Stimulated activated CD8-positive, alpha-beta memory T cell treated with anti-CD3 and anti-CD28 coated beads, Interleukin-7, amount 100 ng/mL, for 1 hour (primary cell): ENCODE results near the gene RAB19.
"Not testable (repeated sequence)": the region's sequence is repeated elsewhere in the genome, so short reads cannot be mapped to it uniquely, and the experiment has no call there.

ENCODE experiments used
- DNase-seq, 2 donors: peaks; one replicate each; pipeline ENCODE4 v3.0.0-alpha.2; 2020; ENCODE audit warnings: low read depth in 2 of 2

Gene RAB19

DNA sequence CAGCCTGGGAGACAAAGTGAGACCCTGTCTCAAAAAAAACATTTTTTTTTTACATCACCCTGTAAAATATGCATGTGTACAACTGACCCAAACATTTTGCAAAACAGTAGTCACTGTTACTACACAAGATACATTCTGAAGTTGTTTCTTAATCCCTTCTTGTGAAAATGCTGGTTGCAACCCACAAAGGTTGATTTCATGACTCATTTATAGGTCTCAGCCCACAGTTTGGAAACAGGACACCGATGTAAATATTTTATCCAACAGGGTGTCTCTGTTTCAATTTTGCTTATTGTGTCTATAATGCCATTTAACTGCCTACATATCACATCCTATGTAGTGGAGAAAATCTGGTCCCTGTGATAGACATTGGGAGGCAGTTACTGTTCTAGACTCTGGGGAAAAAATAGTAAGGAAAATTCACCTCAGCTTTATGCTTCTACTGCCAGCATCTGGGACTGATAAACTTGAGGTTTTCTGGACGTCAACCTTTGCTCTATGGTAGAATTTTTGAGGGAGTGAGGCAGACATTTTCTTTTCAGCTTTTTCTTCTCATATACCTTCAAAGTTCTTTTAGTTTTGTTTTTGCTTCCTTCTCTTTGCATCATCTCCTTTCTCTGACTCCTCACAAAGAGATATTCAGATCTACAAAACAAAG lies 1.6 kb upstream of the RAB19 start:
- no peak for DNase-seq

- no peak for DNase-seq
Measured at GRCh38 chr7:140404565-140405065, 757 bp downstream of the RAB19 start.

DNA sequence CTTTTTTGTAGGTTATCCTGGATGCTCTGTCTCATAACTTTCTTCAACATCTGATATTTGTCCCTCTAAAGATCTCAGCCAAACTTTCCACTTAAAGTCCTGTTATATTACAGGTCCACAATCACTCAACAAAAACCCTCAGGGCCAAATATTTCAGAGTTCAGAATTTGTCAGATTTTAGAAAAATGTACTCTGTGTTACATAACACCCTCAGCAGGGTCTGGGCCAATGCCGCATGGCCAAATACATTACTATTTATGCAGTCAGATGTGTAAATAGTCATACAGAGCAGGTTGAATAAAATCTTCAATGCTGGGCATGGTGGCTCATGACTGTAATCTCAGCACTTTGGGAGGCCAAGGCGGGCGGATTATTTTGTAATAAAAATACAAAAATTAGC lies 11.5 kb downstream of the RAB19 start:
- DNase-seq = no peak

DNA sequence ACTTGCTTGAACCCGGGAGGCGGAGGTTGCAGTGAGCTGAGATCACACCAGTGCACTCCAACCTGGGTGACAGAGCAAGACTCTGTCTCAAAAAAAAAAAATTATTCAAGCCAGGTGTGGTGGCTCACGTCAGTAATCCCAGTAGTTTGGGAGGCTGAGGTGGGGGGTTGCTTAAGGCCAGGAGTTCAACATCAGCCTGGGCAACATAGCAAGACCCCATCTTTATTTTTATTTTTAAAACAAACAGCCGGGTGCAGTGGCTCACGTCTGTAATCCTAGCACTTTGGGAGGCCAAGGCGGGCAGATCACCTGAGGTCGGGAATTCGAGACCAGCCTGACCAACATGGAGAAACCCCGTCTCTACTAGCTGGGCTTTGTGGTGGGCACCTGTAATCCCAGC lies 12.0 kb downstream of the RAB19 start:
- not testable (repeated sequence) for DNase-seq

DNA sequence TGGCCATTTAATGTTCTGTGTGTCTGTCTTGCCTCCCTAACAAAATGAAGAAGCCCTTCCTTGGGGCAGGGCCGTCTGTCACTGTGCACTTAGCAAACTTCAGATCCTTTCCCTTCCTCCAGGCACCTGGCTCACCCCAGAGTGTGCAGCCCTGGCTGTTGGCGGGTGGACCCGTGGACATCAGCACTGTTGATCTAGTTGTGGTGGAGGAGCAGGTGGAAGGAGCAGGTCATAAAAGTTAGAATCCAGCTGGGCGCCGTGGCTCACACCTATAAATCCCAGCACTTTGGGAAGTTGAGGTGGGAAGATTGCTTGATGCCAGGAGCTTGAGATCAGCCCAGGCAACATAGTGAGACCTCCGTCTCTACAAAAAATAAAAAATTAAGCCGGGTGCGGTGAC lies 12.7 kb downstream of the RAB19 start:
- DNase-seq = no peak

DNA sequence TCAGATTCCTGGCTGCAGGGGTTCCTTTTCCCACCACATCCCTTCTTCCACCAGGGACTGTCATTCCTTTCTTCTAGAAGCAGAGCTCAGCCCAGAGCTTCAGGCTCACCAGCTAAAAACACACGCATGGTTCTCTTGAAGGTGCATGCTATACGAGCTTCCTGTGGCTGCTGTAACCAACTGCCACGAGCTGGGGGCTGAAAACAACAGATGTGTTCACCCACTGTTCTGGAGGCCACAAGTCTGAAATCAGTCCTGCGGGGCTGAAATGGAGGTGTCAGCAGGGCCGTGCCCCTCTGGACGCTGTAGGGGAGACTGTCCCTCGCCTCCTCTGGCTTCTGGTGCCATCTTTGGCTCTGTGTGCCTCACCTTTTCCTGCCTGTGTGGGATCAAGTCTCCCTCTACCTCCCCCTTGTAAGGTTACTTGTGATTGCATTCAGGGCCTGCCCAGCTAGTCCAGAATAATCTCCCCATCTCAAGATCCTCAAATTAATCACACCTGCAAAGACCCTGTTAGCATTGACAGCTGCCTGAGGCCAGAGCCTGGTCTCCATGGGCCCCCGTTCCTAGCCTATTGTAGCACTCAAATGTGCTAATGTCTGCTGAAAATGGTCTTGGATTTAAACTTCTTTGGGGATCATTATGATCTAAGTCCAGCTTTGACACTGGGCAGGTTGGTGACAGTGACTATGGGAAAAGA lies 13.7 kb downstream of the RAB19 start:
- DNase-seq = no peak

GRCh38 chr7:140418156-140418472 lies 14.3 kb downstream of the RAB19 start:
- DNase-seq = not testable (repeated sequence)

- no peak for DNase-seq
Measured at GRCh38 chr7:140418653-140419052, 14.8 kb downstream of the RAB19 start.

DNA sequence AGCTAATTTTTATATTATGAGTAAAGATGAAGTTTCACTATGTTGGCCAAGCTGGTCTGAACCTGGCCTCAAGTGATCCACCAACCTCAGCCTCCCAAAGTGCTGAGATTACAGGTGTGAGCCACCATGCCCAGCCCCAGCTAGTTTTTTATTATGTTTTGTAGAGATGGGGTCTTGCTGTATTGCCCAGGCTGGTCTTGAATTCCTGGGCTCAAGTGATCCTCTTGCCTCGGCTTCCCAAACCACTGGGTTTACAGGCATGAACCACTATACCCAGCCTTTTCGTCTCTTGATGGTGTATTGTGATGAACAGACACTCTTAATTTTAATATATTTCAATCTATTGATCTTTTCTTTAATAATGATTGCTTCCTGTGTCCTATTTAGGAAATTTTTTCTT lies 17.7 kb downstream of the RAB19 start:
- DNase-seq = no peak

- DNase-seq = no peak
Measured at GRCh38 chr7:140423501-140423900, 19.6 kb downstream of the RAB19 start.

GRCh38 chr7:140425718-140426117 lies 21.9 kb downstream of the RAB19 start:
- no peak for DNase-seq

DNA sequence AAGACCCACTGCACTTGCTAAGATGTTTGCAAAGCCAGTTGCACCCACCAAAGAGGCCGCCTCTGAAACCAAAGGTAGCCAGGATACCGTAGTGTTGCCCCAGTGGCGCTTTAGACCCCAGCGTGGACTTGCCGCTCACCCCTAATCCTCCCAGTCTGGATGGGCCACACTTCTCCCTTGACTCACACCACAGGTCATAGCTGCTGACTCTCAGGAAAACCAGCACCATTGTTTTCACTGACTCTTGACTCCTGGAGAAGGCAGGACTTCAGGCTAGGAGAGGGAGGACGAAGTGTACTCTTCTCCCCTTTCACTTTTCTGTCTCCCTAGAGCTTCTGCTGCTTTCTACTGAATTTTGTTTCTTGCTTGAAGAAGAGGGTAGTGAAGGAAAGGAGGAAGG lies 22.3 kb downstream of the RAB19 start:
- no peak for DNase-seq

GRCh38 chr7:140433396-140433795 lies 29.5 kb downstream of the RAB19 start:
- no peak for DNase-seq

- DNase-seq = no peak
Measured at GRCh38 chr7:140435252-140435895, 31.5 kb downstream of the RAB19 start.

GRCh38 chr7:140439359-140439758 lies 35.5 kb downstream of the RAB19 start:
- DNase-seq = no peak

- no peak for DNase-seq
Measured at GRCh38 chr7:140440593-140440992, 36.7 kb downstream of the RAB19 start.

DNA sequence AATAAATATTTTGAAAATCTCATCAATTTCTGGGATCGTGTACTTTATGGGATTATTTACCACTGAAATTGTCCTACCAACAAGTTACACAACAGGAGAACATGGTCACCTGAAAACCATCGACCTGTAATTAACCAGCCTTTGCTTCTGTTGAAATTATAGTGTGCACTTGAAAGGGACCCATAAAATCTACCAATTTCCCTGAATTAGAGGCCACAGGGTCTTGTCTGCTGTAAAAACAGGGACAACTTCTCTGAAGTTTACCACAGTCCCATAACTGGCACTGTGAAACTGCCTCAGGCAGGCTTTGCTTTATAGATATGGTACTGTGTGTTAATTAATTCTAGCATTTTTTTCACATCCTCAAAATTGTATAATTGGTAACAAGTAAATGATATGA lies 37.7 kb downstream of the RAB19 start:
- no peak for DNase-seq

GRCh38 chr7:140446467-140446866 lies 42.6 kb downstream of the RAB19 start:
- DNase-seq = no peak

DNA sequence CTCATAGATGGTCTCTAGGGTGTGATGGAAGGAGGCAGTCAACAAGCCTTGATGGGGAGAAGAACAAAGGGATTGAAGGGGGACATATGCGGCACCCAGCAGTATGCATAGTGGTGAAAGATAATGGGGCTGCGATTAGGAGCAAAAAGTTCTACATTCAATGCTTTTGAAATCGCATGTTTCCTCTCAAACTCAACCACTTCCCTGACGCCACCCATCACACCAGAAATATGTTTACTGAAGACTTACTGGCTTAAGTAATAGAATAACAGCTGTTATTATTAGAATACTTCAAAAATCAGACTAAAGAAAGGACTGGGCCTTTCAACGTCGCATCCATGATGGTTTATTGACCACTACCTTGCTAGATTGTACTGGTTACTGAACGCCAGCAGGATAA lies 44.0 kb downstream of the RAB19 start:
- no peak for DNase-seq

GRCh38 chr7:140448781-140449480 lies 45.1 kb downstream of the RAB19 start:
- no peak for DNase-seq

DNA sequence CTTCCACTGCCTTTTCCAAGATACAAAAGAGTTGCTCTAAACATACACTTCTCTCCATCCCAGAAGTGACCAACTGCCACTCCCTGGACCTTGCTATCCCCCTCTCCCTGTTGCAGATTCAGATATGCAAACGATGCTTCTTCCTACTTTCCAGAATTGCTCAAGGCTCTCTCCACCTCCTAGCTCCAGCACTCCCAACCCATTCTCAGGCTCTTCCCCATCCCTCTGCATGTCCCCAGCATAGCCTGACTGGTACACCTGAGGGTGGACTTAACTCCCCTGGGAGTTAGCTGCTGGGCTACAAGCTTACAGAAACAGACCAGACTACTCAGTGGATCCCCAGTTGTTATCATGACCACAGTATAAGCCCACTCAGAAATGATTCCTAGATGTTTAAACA lies 47.9 kb downstream of the RAB19 start:
- no peak for DNase-seq

DNA sequence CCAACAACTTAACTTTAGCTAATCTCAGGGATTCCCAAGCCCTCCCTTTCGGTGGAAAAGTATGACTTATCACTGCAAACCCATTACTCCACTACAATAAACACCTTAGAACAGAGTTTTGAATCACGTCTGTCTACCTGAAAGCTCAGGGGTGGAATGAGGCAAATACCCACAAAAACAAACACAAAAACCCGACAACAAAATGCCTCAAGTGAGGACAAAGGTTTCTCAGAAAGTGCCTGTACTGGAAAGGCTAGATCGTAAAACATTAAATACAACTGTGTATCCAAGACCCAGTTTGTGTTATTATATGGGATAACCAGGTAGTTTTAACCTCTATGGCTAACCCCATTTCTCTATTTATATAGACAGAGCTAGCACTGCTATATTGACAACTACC lies 49.4 kb downstream of the RAB19 start:
- DNase-seq = no peak
